ENCODE data around the gene COL4A6.

COL4A6 gene

GRCh38 chrX:108209006-108209554, 229.1 kb downstream of the COL4A6 start:
- DNase-seq: no peak

GRCh38 chrX:108203540-108203939, 234.7 kb downstream of the COL4A6 start:
- DNase-seq: no peak

GRCh38 chrX:108199691-108200090, 238.5 kb downstream of the COL4A6 start:
- peak; percentile 11 for DNase-seq

- no peak for DNase-seq
Observed at GRCh38 chrX:108199041-108199440, 239.2 kb downstream of the COL4A6 start.

GRCh38 chrX:108198420-108198819, 239.8 kb downstream of the COL4A6 start:
- DNase-seq: no peak

- DNase-seq: no peak
Observed at GRCh38 chrX:108186811-108187210, 251.4 kb downstream of the COL4A6 start.

GRCh38 chrX:108178143-108178498, 260.1 kb downstream of the COL4A6 start:
- no peak for DNase-seq

GRCh38 chrX:108177351-108178142, 260.7 kb downstream of the COL4A6 start:
- no peak for DNase-seq

GRCh38 chrX:108173874-108174273, 264.3 kb downstream of the COL4A6 start:
- no peak for DNase-seq

- no peak for DNase-seq
Observed at GRCh38 chrX:108171671-108172070, 266.6 kb downstream of the COL4A6 start.

GRCh38 chrX:108169768-108170167, 268.5 kb downstream of the COL4A6 start:
- no peak for DNase-seq

GRCh38 chrX:108168961-108169740, 269.1 kb downstream of the COL4A6 start:
- no peak for DNase-seq

GRCh38 chrX:108167211-108167872, 270.9 kb downstream of the COL4A6 start:
- DNase-seq: no peak

- peak; percentile 11 for DNase-seq
Observed at GRCh38 chrX:108165383-108166111, 272.7 kb downstream of the COL4A6 start.

GRCh38 chrX:108163333-108164082, 274.7 kb downstream of the COL4A6 start:
- no peak for DNase-seq

- DNase-seq: no peak
Observed at GRCh38 chrX:108162265-108162664, 276.0 kb downstream of the COL4A6 start.

GRCh38 chrX:108160309-108160708, 277.9 kb downstream of the COL4A6 start:
- no peak for DNase-seq

- DNase-seq: no peak
Observed at GRCh38 chrX:108159028-108159670, 279.1 kb downstream of the COL4A6 start.

- DNase-seq: no peak
Observed at GRCh38 chrX:108157628-108158027, 280.6 kb downstream of the COL4A6 start.

GRCh38 chrX:108156934-108157466, 281.2 kb downstream of the COL4A6 start:
- no peak for DNase-seq

GRCh38 chrX:108156082-108156481, 282.1 kb downstream of the COL4A6 start:
- DNase-seq: no peak
